Right ventricle myocardium superior (tissue), 1 donor: ENCODE results near the gene ZPBP. TPM values are rescaled to one million over a fixed set of nuclear protein-coding genes. Genes with fewer than 3 reads are reported as not detected.

Experiments
- total RNA-seq: library from RNA; stranded (reverse); fragmentation: NEBNext Ultra II Directional; extraction: Animal tissue kit (Norgen Biotek cat#: 25700); gene quantifications from one replicate; pipeline ENCODE4 v1.2.1, GENCODE V29; 2021
- donor health status: DM: no; HTN: yes; CAD: no; lungs with severe emphysema.

The ZPBP gene
- total RNA-seq, 1 donor from 2014 or later: not detected

Other genes starting within 250 kb of the ZPBP start
- gene IKZF1, start 211.5 kb upstream of the ZPBP start, total RNA-seq: 2.4 TPM